Tibial nerve (tissue), 4 donors: ENCODE data around the gene CMTM6. TPM values are rescaled to one million over a fixed set of nuclear protein-coding genes. Genes with fewer than 3 reads are reported as not detected.
"Not testable (repeated sequence)": the region's sequence is repeated elsewhere in the genome, so short reads cannot be mapped to it uniquely, and the experiment has no call there.

ENCODE experiments used
- DNase-seq, 2 donors: peaks; one replicate each; pipeline ENCODE4 v3.0.0-alpha.2; 2019; ENCODE audit warnings: low spot score in 2 of 2
- H3K27ac ChIP-seq, 4 donors: fragments of 200-600 bp; sonication (generic) in 3 of 4; one replicate each; pipeline ENCODE4 v1.5.1; 2017 to 2019; ENCODE audit warnings: mild to moderate bottlenecking in 1 of 4
- H3K27me3 ChIP-seq, 2 donors: fragments of 200-600 bp; sonication (generic) in 1 of 2; one replicate each; pipeline versions ENCODE4 v1.5.1 to v1.6.0; 2017 to 2019
- H3K36me3 ChIP-seq, 3 donors: fragments of 200-600 bp; sonication (generic); one replicate each; pipeline ENCODE4 v1.5.1; 2018 to 2019
- H3K4me1 ChIP-seq, 4 donors: fragments of 200-600 bp; sonication (generic) in 3 of 4; one replicate each; pipeline ENCODE4 v1.5.1; 2017 to 2019
- H3K4me3 ChIP-seq, 4 donors: fragments of 200-600 bp; sonication (generic) in 3 of 4; one replicate each; pipeline ENCODE4 v1.5.1; 2017 to 2019; ENCODE audit warnings: mild to moderate bottlenecking in 1 of 4, moderate library complexity in 1 of 4
- H3K9me3 ChIP-seq, 4 donors: fragments of 200-600 bp; sonication (generic) in 3 of 4; one replicate each; pipeline ENCODE4 v1.5.1; 2017 to 2019
- CTCF ChIP-seq, 5 experiments: fragments of 200-600 bp in 3 of 5; fragments of 450-650 bp in 2 of 5; sonication (generic) in 3 of 5; IDR thresholded peaks; one replicate each; pipeline ENCODE4 v1.5.1; 2016 to 2019; ENCODE audit warnings: antibody characterized with exemption in 5 of 5, mild to moderate bottlenecking in 3 of 5, moderate library complexity in 2 of 5
- EP300 ChIP-seq, 2 donors: sonication (generic); formaldehyde crosslinking; IDR thresholded peaks; one replicate each; pipeline ENCODE4 v1.6.1; 2017; ENCODE audit warnings: antibody characterized with exemption in 2 of 2, mild to moderate bottlenecking in 1 of 2
- POLR2A ChIP-seq, 2 donors: fragments of 450-650 bp; IDR thresholded peaks; one replicate each; pipeline ENCODE4 v1.6.1; 2017; ENCODE audit warnings: antibody characterized with exemption in 2 of 2, mild to moderate bottlenecking in 2 of 2, moderate library complexity in 2 of 2
- WGBS, 2 donors: methylation state at CpG; one replicate each; pipeline ENCODE4 v1.1.5; 2018; 5-methylcytosine and 5-hydroxymethylcytosine counted together
- total RNA-seq, 4 donors: library from RNA; depleted of rRNA; stranded (reverse); fragments of >200 nt; gene quantifications; one replicate each; pipeline ENCODE4 v1.1.0, GENCODE V29; 2016

Gene CMTM6
- total RNA-seq, 4 donors from 2014 or later: 67.8 to 73.3 (median 70.6) TPM

- WGBS, 2 donors: 96% methylated on average over 3 of the region's 3 CpGs
- H3K36me3 ChIP-seq: peaks cover 0 to 44% (median 0%) of the 10 kb centered on the region in 3 donors
These were observed 20.6 kb downstream of the CMTM6 start for GRCh38 chr3:32481791-32482631.

DNA sequence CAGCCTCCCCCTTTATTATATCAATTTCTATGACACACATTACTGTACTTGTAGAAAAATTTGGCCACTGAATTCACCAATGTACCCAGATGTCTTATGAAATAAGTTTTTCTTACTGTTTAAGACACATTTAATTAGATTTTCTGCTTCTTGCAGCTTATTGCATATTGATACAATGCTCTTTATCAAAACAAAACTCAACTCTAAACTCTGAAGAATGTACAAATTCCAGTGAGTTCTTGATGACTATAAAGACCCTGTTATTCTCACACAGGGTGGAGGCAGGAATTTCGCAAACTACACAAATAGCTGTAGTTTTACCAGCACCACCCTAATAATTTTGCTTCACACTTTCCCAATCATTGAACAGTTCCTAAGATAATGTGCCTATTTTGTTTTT lies 22.0 kb downstream of the CMTM6 start:
- H3K9me3 ChIP-seq: no peaks in the 10 kb centered on the region
- H3K27ac ChIP-seq: peak overlapping the region in 3 of 4 donors; percentile 52 to 87 (median 53)
- no peak overlapping the region for H3K4me3 ChIP-seq
- peaks cover 0 to 30% (median 0%) of the 10 kb centered on the region in 3 donors for H3K36me3 ChIP-seq
- no peaks in the 10 kb centered on the region for H3K27me3 ChIP-seq
- TF ChIP-seq CTCF (IDR thresholded peaks at IDR 0.05) (no peak), EP300 (IDR thresholded peaks at IDR 0.05) (no peak), POLR2A (IDR thresholded peaks at IDR 0.05) (no peak)
- 20 to 37% methylated on average over 1 of the region's 1 CpG for WGBS, 2 donors
- peaks cover 0 to 35% (median 0%) of the 10 kb centered on the region in 4 donors for H3K4me1 ChIP-seq
- DNase-seq: no peak

More at GRCh38 chr3:32481791-32482631, 20.6 kb downstream of the CMTM6 start:
- peaks cover 0 to 29% (median 0%) of the 10 kb centered on the region in 4 donors for H3K4me1 ChIP-seq
- no peaks in the 10 kb centered on the region for H3K27me3 ChIP-seq
- peak overlapping the region in 3 of 4 donors; percentile 19 to 60 (median 53) for H3K27ac ChIP-seq
- H3K9me3 ChIP-seq: no peaks in the 10 kb centered on the region
- no peak overlapping the region for H3K4me3 ChIP-seq
- no peak for DNase-seq
- no peak for TF ChIP-seq CTCF (IDR thresholded peaks at IDR 0.05)
- no peak for TF ChIP-seq POLR2A (IDR thresholded peaks at IDR 0.05)
- TF ChIP-seq EP300 (IDR thresholded peaks at IDR 0.05): no peak

GRCh38 chr3:32474201-32474600 lies 28.5 kb downstream of the CMTM6 start:
- no peak for TF ChIP-seq EP300 (IDR thresholded peaks at IDR 0.05)
- no peak for TF ChIP-seq POLR2A (IDR thresholded peaks at IDR 0.05)
- no peak for TF ChIP-seq CTCF (IDR thresholded peaks at IDR 0.05)
- Histone ChIP-seq H3K4me1 (peaks cover 0 to 34% (median 5%) of the 10 kb centered on the region in 4 donors), H3K4me3 (no peak overlapping the region), H3K9me3 (no peaks in the 10 kb centered on the region), H3K27me3 (no peaks in the 10 kb centered on the region), H3K36me3 (peaks cover 0 to 9% (median 0%) of the 10 kb centered on the region in 3 donors), H3K27ac (no peak overlapping the region)
- 88 to 95% methylated on average over 2 of the region's 2 CpGs for WGBS, 2 donors
- no peak for DNase-seq

DNA sequence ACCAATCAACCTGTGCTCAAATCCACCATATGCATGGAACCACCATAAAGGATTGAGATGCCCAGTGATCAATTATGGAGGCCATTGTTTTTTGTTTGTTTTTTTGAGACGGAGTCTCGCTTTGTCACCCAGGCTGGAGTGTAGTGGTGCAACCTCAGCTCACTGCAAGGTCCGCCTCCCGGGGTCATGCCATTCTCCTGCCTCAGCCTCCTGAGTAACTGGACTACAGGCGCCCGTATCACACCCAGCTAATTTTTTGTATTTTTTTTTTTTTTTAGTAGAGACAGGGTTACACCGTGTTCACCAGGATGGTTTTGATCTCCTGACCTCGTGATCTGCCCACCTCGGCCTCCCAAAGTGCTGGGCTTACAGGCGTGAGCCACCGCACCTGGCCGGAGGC lies 30.5 kb downstream of the CMTM6 start:
- not testable (repeated sequence) for DNase-seq, H3K36me3 ChIP-seq, H3K27me3 ChIP-seq, H3K27ac ChIP-seq, H3K4me3 ChIP-seq, H3K9me3 ChIP-seq
- H3K4me1 ChIP-seq: peaks cover 0 to 54% (median 17%) of the 10 kb centered on the region in 4 donors
- 93 to 96% methylated on average over 12 of the region's 12 CpGs for WGBS, 2 donors

DNA sequence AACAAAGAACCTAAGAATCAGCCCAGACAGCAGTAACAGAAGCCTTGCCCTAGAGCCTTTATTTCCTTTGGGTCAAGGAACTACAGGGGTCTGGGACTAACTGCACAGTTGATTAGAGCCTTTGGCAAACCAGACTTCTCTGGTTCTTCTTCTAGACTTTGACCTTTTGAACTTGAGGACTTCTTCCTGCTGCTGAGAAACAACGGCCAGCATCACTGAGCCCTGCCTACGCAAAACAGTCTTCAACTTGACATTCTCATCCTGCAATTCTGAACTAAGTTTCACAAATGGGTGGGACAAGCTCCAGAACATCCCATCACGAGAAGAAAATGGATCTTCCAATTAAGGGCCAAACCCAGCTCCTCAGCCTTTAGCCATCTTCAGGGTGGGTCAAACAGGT lies 31.4 kb downstream of the CMTM6 start:
- Histone ChIP-seq H3K4me1 (peaks cover 0 to 48% (median 17%) of the 10 kb centered on the region in 4 donors), H3K4me3 (no peak overlapping the region), H3K27me3 (no peaks in the 10 kb centered on the region), H3K9me3 (no peaks in the 10 kb centered on the region), H3K27ac (no peak overlapping the region), H3K36me3 (peaks cover 0 to 5% (median 0%) of the 10 kb centered on the region in 3 donors)
- WGBS, 2 donors: 84 to 89% methylated on average over 3 of the region's 3 CpGs
- TF ChIP-seq EP300 (IDR thresholded peaks at IDR 0.05) (no peak), POLR2A (IDR thresholded peaks at IDR 0.05) (no peak), CTCF (IDR thresholded peaks at IDR 0.05) (no peak)
- DNase-seq: no peak
